HG03103 (cell line): ENCODE measurements around the gene USP12.

Experiments used
- ATAC-seq: cut with Tn5 transposase; IDR thresholded peaks from one replicate; pipeline ENCODE4 v1.9.1; 2021; ENCODE audit warnings: low read depth; ENCODE audit not compliant: unreplicated experiment

USP12 gene

GRCh38 chr13:27040826-27041108, 130.8 kb downstream of the USP12 start:
- no peak for ATAC-seq

GRCh38 chr13:27039171-27039701, 132.4 kb downstream of the USP12 start:
- no peak for ATAC-seq

- no peak for ATAC-seq
These were observed 133.3 kb downstream of the USP12 start for GRCh38 chr13:27038323-27038722.

- no peak for ATAC-seq
These were observed 134.0 kb downstream of the USP12 start for GRCh38 chr13:27037571-27037970.

- ATAC-seq: no peak
These were observed 134.4 kb downstream of the USP12 start for GRCh38 chr13:27037171-27037570.

GRCh38 chr13:27036236-27036981, 135.2 kb downstream of the USP12 start:
- ATAC-seq: no peak

- no peak for ATAC-seq
These were observed 135.7 kb downstream of the USP12 start for GRCh38 chr13:27035892-27036235.

GRCh38 chr13:27034678-27035111, 136.9 kb downstream of the USP12 start:
- ATAC-seq: no peak

- ATAC-seq: no peak
These were observed 142.7 kb downstream of the USP12 start for GRCh38 chr13:27028683-27029480.

- no peak for ATAC-seq
These were observed 144.4 kb downstream of the USP12 start for GRCh38 chr13:27027086-27027667.

- ATAC-seq: no peak
These were observed 145.2 kb downstream of the USP12 start for GRCh38 chr13:27026396-27026795.

GRCh38 chr13:27024776-27025492, 146.7 kb downstream of the USP12 start:
- no peak for ATAC-seq

- ATAC-seq: no peak
These were observed 147.5 kb downstream of the USP12 start for GRCh38 chr13:27024074-27024461.

GRCh38 chr13:27023385-27024073, 148.1 kb downstream of the USP12 start:
- no peak for ATAC-seq

GRCh38 chr13:27022571-27023311, 148.9 kb downstream of the USP12 start:
- no peak for ATAC-seq

- ATAC-seq: no peak
These were observed 151.2 kb downstream of the USP12 start for GRCh38 chr13:27020415-27020814.

- ATAC-seq: no peak
These were observed 152.7 kb downstream of the USP12 start for GRCh38 chr13:27018882-27019281.

GRCh38 chr13:27018344-27018861, 153.2 kb downstream of the USP12 start:
- ATAC-seq: no peak

GRCh38 chr13:27016875-27017274, 154.7 kb downstream of the USP12 start:
- no peak for ATAC-seq
